PC-9 (cell line): Measurements from ENCODE around the gene USP43. TPM values are rescaled to one million over a fixed set of nuclear protein-coding genes. Genes with fewer than 3 reads are reported as not detected.

Source experiments
- BruUV-seq: library from RNA; stranded (reverse); fragments of 400-500 nt; replicated peaks from 2 replicates; lab custom pipeline; 2021; lab: Mats Ljungman, UMichigan
- CTCF ChIA-PET: fragments of 300-600 bp; sonication (Branson Sonifier 250); formaldehyde crosslinking; loops from one replicate; lab custom pipeline; 2022; ENCODE audit warnings: antibody characterized with exemption; lab: Charles Lee
- POLR2A ChIA-PET: fragments of 300-600 bp; sonication (Branson Sonifier 250); formaldehyde crosslinking; loops from one replicate; lab custom pipeline; 2022; ENCODE audit warnings: antibody characterized with exemption; ENCODE audit not compliant: unreplicated experiment; lab: Charles Lee
- DNase-seq, 2 experiments: peaks; one replicate each; pipeline versions ENCODE4 v3.0.0 to v3.0.0-alpha.2; 2015 to 2022; ENCODE audit warnings: mixed read lengths in 1 of 2
- H2AFZ ChIP-seq: fragments of 200-600 bp; sonication (generic); 2 replicates; pipeline ENCODE4 v1.8.1; 2017; ENCODE audit warnings: antibody characterized with exemption
- H3F3A ChIP-seq: fragments of 200-600 bp; sonication (generic); 2 replicates; pipeline ENCODE4 v1.8.1; 2017; ENCODE audit warnings: antibody characterized with exemption, mild to moderate bottlenecking, low read depth; ENCODE audit not compliant: insufficient read depth
- H3K27ac ChIP-seq: fragments of 200-600 bp; sonication (generic); 2 replicates; pipeline ENCODE4 v1.6.1; 2016; ENCODE audit warnings: mixed run types
- H3K27me3 ChIP-seq: fragments of 200-600 bp; sonication (generic); 2 replicates; pipeline ENCODE4 v1.6.1; 2016; ENCODE audit warnings: low read depth, mixed run types; ENCODE audit not compliant: insufficient read depth
- H3K36me3 ChIP-seq: fragments of 200-600 bp; sonication (generic); 2 replicates; pipeline ENCODE4 v1.6.1; 2016; ENCODE audit warnings: low read depth, mixed run types
- H3K4me1 ChIP-seq: fragments of 200-600 bp; sonication (generic); replicated peaks from 2 replicates; pipeline ENCODE4 v1.6.1; 2016; ENCODE audit warnings: mixed run types; ENCODE audit not compliant: insufficient read depth
- H3K4me2 ChIP-seq: fragments of 200-600 bp; sonication (generic); 2 replicates; pipeline ENCODE4 v1.6.1; 2017; ENCODE audit warnings: mixed run types
- H3K4me3 ChIP-seq: fragments of 200-600 bp; sonication (generic); 2 replicates; pipeline ENCODE4 v1.6.1; 2016; ENCODE audit warnings: mixed run types
- H3K79me2 ChIP-seq: fragments of 200-600 bp; sonication (generic); 2 replicates; pipeline ENCODE4 v1.6.1; 2017; ENCODE audit warnings: low read depth, mixed run types
- H3K9me2 ChIP-seq: fragments of 200-600 bp; sonication (generic); 2 replicates; pipeline ENCODE4 v1.8.1; 2017; ENCODE audit warnings: mild to moderate bottlenecking; ENCODE audit not compliant: insufficient read depth
- H3K9me3 ChIP-seq: fragments of 200-600 bp; sonication (generic); 2 replicates; pipeline ENCODE4 v1.8.1; 2016; ENCODE audit warnings: low read depth; ENCODE audit not compliant: insufficient read depth
- H4K20me1 ChIP-seq: fragments of 200-600 bp; sonication (generic); 2 replicates; pipeline ENCODE4 v1.8.1; 2017; ENCODE audit not compliant: insufficient read depth
- CTCF ChIP-seq: fragments of 200-600 bp; sonication (generic); conservative IDR thresholded peaks from 2 replicates; pipeline ENCODE4 v1.6.1; 2017; ENCODE audit warnings: mixed run types, antibody characterized with exemption, mild to moderate bottlenecking, moderate library complexity
- EZH2 ChIP-seq: fragments of 200-600 bp; sonication (generic); IDR thresholded peaks from 2 replicates; pipeline ENCODE4 v1.8.0; 2017; ENCODE audit warnings: antibody characterized with exemption, low read depth
- intact Hi-C: fragments of 100-400 bp; cut with micrococcal nuclease; formaldehyde crosslinking; loops from one replicate; pipeline ENCODE4 v1.10.0; 2022; ENCODE audit not compliant: unreplicated experiment
- total RNA-seq: library from RNA; stranded (reverse); gene quantifications from 2 replicates; pipeline ENCODE4 v1.2.3, GENCODE V29; 2021

Gene USP43
- total RNA-seq, 1 experiment from 2014 or later, result 16.0 TPM

- DNase-seq, result no peak
- no peaks in the 10 kb centered on the region for H3K36me3 ChIP-seq
- H3K27me3 ChIP-seq, result no peaks in the 10 kb centered on the region
- no peaks in the 10 kb centered on the region for H3K4me1 ChIP-seq
- POLR2A ChIA-PET, result interaction anchor here (0.6 kb wide), 1 partner anchor 79 kb away, joined by 7 read pairs; no protein-coding TSS in a partner anchor
- H3K9me3 ChIP-seq, result no peaks in the 10 kb centered on the region
- H4K20me1 ChIP-seq, result no peaks in the 10 kb centered on the region
- H2AFZ ChIP-seq, result no peak overlapping the region
- no peak overlapping the region for H3K4me3 ChIP-seq
- no peaks in the 10 kb centered on the region for H3K9me2 ChIP-seq
- intact Hi-C loops, result no loop called here
- TF ChIP-seq CTCF (no peak), EZH2 (no peak)
- BruUV-seq, result no TSS peak
- no peaks in the 10 kb centered on the region for H3F3A ChIP-seq
- H3K27ac ChIP-seq, result no peak overlapping the region
- H3K79me2 ChIP-seq, result no peaks in the 10 kb centered on the region
- CTCF ChIA-PET, result interaction anchor here (0.7 kb wide), 1 partner anchor 42 kb away, joined by 3 read pairs; no protein-coding TSS in a partner anchor
- no peak overlapping the region for H3K4me2 ChIP-seq
Measured at GRCh38 chr17:9702482-9702881, 57.2 kb downstream of the USP43 start.

- POLR2A ChIA-PET, result no interaction called here
- TF ChIP-seq CTCF (no peak), EZH2 (no peak)
Measured at GRCh38 chr17:9702914-9703780, 57.8 kb downstream of the USP43 start.

GRCh38 chr17:9703781-9704082 lies 58.4 kb downstream of the USP43 start:
- no peaks in the 10 kb centered on the region for H3K4me1 ChIP-seq
- no peak overlapping the region for H2AFZ ChIP-seq
- H3K27ac ChIP-seq, result no peak overlapping the region
- no peak overlapping the region for H3K4me3 ChIP-seq
- no peaks in the 10 kb centered on the region for H3K79me2 ChIP-seq
- no peak for TF ChIP-seq EZH2
- no peak for TF ChIP-seq CTCF
- CTCF ChIA-PET, result no interaction called here
- H4K20me1 ChIP-seq, result no peaks in the 10 kb centered on the region
- no peaks in the 10 kb centered on the region for H3K9me2 ChIP-seq
- no peaks in the 10 kb centered on the region for H3F3A ChIP-seq
- no peaks in the 10 kb centered on the region for H3K27me3 ChIP-seq
- H3K4me2 ChIP-seq, result no peak overlapping the region
- H3K9me3 ChIP-seq, result no peaks in the 10 kb centered on the region
- intact Hi-C loops, result no loop called here
- POLR2A ChIA-PET, result no interaction called here
- H3K36me3 ChIP-seq, result no peaks in the 10 kb centered on the region
- DNase-seq, result no peak
- no TSS peak for BruUV-seq

More at GRCh38 chr17:9702914-9703780, 57.8 kb downstream of the USP43 start:
- Histone ChIP-seq H3K36me3 (no peaks in the 10 kb centered on the region), H3K4me1 (no peaks in the 10 kb centered on the region), H3K4me2 (no peak overlapping the region), H2AFZ (no peak overlapping the region), H3K9me2 (no peaks in the 10 kb centered on the region), H4K20me1 (no peaks in the 10 kb centered on the region), H3F3A (no peaks in the 10 kb centered on the region), H3K27ac (no peak overlapping the region), H3K79me2 (no peaks in the 10 kb centered on the region), H3K9me3 (no peaks in the 10 kb centered on the region), H3K4me3 (no peak overlapping the region), H3K27me3 (no peaks in the 10 kb centered on the region)
- CTCF ChIA-PET, result no interaction called here
- DNase-seq, result no peak
- BruUV-seq, result no TSS peak
- intact Hi-C loops, result no loop called here
